ENCODE measurements around the gene ADAM11.

ADAM11 gene

GRCh38 chr17:44829523-44830358 lies 71.0 kb downstream of the ADAM11 start, which contains the start of gene GJC1:
Gene GJC1 (minus strand): TSS chr17:44830287. CDS start chr17:44805817, 24,470 bp downstream.
- H3K36me3 ChIP-seq (ENCODE audit: insufficient read depth, low read length), result no peaks in the 10 kb centered on the region
- H3K4me1 ChIP-seq (ENCODE audit: insufficient read depth, low read length), result no peaks in the 10 kb centered on the region
- peak within 1 kb of the TSS; percentile 82 for H3K27ac ChIP-seq (ENCODE audit: low read depth, low read length)
- peak within 1 kb of the TSS; percentile 80 for H3K9ac ChIP-seq (ENCODE audit: low read length)
- H3K27me3 ChIP-seq (ENCODE audit: control insufficient read depth in 1 of 2, insufficient read depth in 2 of 2, low read length in 2 of 2), result peaks cover 0 to 11% of the 10 kb centered on the region in 2 donors
- H3K4me3 ChIP-seq (ENCODE audit: low read depth in 1 of 2, low read length in 2 of 2), result peak within 1 kb of the TSS; percentile 58 to 80
- H3K9me3 ChIP-seq (ENCODE audit: low read length), result no peaks in the 10 kb centered on the region

GRCh38 chr17:44830359-44831288 lies 71.8 kb downstream of the ADAM11 start:
- Histone ChIP-seq H3K27me3 (ENCODE audit: control insufficient read depth in 1 of 2, insufficient read depth in 2 of 2, low read length in 2 of 2) (peaks cover 0 to 11% of the 10 kb centered on the region in 2 donors), H3K4me3 (ENCODE audit: low read depth in 1 of 2, low read length in 2 of 2) (peak overlapping the region; percentile 42 to 80), H3K4me1 (ENCODE audit: insufficient read depth, low read length) (no peaks in the 10 kb centered on the region), H3K27ac (ENCODE audit: low read depth, low read length) (peak overlapping the region; percentile 82), H3K9ac (ENCODE audit: low read length) (no peak overlapping the region), H3K9me3 (ENCODE audit: low read length) (no peaks in the 10 kb centered on the region), H3K36me3 (ENCODE audit: insufficient read depth, low read length) (no peaks in the 10 kb centered on the region)

GRCh38 chr17:44831371-44831770 lies 72.6 kb downstream of the ADAM11 start:
- H3K4me1 ChIP-seq (ENCODE audit: insufficient read depth, low read length), result no peaks in the 10 kb centered on the region
- no peaks in the 10 kb centered on the region for H3K9me3 ChIP-seq (ENCODE audit: low read length)
- peaks cover 0 to 11% of the 10 kb centered on the region in 2 donors for H3K27me3 ChIP-seq (ENCODE audit: control insufficient read depth in 1 of 2, insufficient read depth in 2 of 2, low read length in 2 of 2)
- H3K9ac ChIP-seq (ENCODE audit: low read length), result no peak overlapping the region
- H3K27ac ChIP-seq (ENCODE audit: low read depth, low read length), result no peak overlapping the region
- H3K36me3 ChIP-seq (ENCODE audit: insufficient read depth, low read length), result no peaks in the 10 kb centered on the region
- no peak overlapping the region for H3K4me3 ChIP-seq (ENCODE audit: low read depth in 1 of 2, low read length in 2 of 2)

All from muscle layer of colon (tissue), 2 donors.